ENCODE results near the gene GIGYF2. TPM values are rescaled to one million over a fixed set of nuclear protein-coding genes. Genes with fewer than 3 reads are reported as not detected.

The GIGYF2 gene
- polyA plus RNA-seq, 1 donor from 2014 or later: 52.6 TPM

DNA sequence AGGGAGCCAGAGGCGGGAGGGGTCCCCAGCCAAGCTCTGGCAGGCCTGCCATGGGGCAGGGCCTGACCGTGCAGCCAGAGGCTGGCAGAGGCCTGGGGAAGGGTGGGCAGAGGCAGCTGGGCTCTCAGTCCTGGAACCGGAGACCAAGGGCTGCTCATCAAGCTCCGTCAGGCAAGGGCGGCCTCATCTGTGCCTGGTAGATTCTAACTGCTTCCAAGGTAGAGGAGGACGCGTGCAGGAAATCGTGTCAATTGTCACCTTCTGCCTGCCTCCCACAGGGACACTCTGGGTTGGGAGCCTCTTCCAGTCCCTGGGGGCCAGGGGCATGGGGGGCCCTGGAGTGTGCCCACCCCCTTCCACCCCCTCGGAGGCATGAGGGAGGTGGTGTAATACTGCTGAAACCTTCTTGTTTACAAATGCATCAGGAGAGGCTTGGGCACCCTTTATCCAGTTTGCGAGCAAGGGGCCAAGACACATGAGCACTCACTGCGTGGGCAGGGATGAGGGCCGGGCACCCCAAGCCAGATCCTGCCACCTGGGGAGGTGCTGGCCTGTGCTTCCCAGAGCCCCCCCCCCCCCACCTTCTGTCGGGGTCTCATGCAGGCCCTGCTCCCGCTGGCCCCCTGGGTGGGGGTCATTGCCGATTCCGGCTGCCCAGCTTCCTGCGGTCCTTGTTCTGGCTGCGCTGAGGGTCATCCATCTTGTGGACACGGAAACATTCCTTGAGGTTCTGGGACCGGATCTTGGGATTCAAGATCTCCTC, 181.9 kb downstream of the GIGYF2 start:
- Histone ChIP-seq H3K4me2 (ENCODE audit: low read length) (no peak overlapping the region), H3K9me2 (ENCODE audit: insufficient read depth, low read length) (no peaks in the 10 kb centered on the region), H3K9ac (ENCODE audit: low read length) (no peak overlapping the region), H3K4me3 (ENCODE audit: low read length) (no peak overlapping the region), H3K27me3 (ENCODE audit: insufficient read depth, low read depth, low read length) (peaks cover 20% of the 10 kb centered on the region), H2AFZ (ENCODE audit: low read depth, low read length) (no peak overlapping the region), H3K79me2 (replicated peaks; ENCODE audit: insufficient read depth, low read length) (no peaks in the 10 kb centered on the region), H3K9me3 (ENCODE audit: low read length) (no peaks in the 10 kb centered on the region), H3K36me3 (ENCODE audit: insufficient read depth, low read length) (no peaks in the 10 kb centered on the region), H4K20me1 (ENCODE audit: insufficient read depth) (no peaks in the 10 kb centered on the region), H3F3A (ENCODE audit: insufficient read depth, low read length, poor library complexity, severe bottlenecking) (no peaks in the 10 kb centered on the region), H3K27ac (ENCODE audit: low read length) (no peak overlapping the region)
- TF ChIP-seq, protein P1, sequence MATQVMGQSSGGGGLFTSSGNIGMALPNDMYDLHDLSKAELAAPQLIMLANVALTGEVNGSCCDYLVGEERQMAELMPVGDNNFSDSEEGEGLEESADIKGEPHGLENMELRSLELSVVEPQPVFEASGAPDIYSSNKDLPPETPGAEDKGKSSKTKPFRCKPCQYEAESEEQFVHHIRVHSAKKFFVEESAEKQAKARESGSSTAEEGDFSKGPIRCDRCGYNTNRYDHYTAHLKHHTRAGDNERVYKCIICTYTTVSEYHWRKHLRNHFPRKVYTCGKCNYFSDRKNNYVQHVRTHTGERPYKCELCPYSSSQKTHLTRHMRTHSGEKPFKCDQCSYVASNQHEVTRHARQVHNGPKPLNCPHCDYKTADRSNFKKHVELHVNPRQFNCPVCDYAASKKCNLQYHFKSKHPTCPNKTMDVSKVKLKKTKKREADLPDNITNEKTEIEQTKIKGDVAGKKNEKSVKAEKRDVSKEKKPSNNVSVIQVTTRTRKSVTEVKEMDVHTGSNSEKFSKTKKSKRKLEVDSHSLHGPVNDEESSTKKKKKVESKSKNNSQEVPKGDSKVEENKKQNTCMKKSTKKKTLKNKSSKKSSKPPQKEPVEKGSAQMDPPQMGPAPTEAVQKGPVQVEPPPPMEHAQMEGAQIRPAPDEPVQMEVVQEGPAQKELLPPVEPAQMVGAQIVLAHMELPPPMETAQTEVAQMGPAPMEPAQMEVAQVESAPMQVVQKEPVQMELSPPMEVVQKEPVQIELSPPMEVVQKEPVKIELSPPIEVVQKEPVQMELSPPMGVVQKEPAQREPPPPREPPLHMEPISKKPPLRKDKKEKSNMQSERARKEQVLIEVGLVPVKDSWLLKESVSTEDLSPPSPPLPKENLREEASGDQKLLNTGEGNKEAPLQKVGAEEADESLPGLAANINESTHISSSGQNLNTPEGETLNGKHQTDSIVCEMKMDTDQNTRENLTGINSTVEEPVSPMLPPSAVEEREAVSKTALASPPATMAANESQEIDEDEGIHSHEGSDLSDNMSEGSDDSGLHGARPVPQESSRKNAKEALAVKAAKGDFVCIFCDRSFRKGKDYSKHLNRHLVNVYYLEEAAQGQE (IDR thresholded peaks at IDR 0.05; ENCODE audit: borderline replicate concordance): no peak
- TF ChIP-seq SMC3 (conservative IDR thresholded peaks at IDR 0.05; ENCODE audit: poor library complexity): no peak
- TF ChIP-seq POLR2AphosphoS5 (IDR thresholded peaks at IDR 0.05): no peak
- TF ChIP-seq MXI1 (conservative IDR thresholded peaks at IDR 0.05; ENCODE audit: poor library complexity, severe bottlenecking): no peak

DNA sequence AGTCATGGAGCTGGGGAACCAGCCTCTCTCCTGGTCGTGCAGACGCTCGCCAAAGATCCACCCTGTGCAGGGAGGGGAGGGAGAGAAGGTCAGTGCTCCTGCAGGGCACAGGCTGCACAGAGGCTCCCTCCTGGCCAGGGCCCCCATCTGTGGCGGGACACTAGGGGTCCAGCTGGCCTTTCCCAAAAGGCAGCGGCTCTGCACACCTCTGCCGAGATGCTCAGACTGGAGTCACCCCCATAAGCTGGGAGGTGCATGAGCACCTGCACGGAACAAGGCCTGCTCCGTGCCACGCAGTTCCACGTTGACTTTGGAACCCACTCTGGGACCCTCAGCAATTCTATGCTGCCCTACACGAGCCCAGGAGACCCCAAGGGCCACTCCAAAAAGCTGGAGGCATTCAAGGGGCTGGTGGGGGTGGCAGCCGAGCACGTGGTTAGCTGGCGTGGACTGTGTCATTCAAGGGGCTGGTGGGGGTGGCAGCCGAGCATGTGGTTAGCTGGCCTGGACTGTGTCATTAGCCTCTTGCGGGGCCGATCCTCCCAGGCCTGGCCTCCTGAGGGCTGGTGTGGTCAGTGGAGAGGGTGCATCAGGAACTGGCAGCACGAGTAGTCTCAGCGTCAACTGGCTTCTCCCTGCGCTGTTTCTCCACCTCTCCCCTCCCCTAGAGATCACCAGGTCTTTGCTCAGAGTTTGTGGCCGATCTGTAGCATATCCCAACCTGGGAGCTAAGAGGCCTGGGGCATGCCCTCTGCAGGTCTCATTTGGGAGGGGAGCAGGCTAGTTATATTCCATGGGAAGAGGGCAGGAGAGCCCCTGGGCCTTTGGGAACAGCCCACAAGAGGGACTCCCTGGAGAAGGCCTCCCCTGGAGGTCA, 182.7 kb downstream of the GIGYF2 start:
- Histone ChIP-seq H3F3A (ENCODE audit: insufficient read depth, low read length, poor library complexity, severe bottlenecking) (no peaks in the 10 kb centered on the region), H4K20me1 (ENCODE audit: insufficient read depth) (no peaks in the 10 kb centered on the region), H3K27me3 (ENCODE audit: insufficient read depth, low read depth, low read length) (peaks cover 17% of the 10 kb centered on the region), H3K4me3 (ENCODE audit: low read length) (no peak overlapping the region), H3K79me2 (replicated peaks; ENCODE audit: insufficient read depth, low read length) (no peaks in the 10 kb centered on the region), H3K9me3 (ENCODE audit: low read length) (no peaks in the 10 kb centered on the region), H3K9ac (ENCODE audit: low read length) (no peak overlapping the region), H3K36me3 (ENCODE audit: insufficient read depth, low read length) (no peaks in the 10 kb centered on the region), H3K27ac (ENCODE audit: low read length) (no peak overlapping the region), H3K9me2 (ENCODE audit: insufficient read depth, low read length) (no peaks in the 10 kb centered on the region), H2AFZ (ENCODE audit: low read depth, low read length) (no peak overlapping the region), H3K4me2 (ENCODE audit: low read length) (no peak overlapping the region)
- TF ChIP-seq POLR2AphosphoS5 (IDR thresholded peaks at IDR 0.05): no peak
- no peak for TF ChIP-seq EZH2 (IDR thresholded peaks at IDR 0.05; ENCODE audit: borderline replicate concordance, insufficient read depth, low read length, poor library complexity, severe bottlenecking)
- no peak for TF ChIP-seq TAF1 (IDR thresholded peaks at IDR 0.05; ENCODE audit: low read depth)
- TF ChIP-seq, protein P1 (IDR thresholded peaks at IDR 0.05; ENCODE audit: borderline replicate concordance): no peak
- TF ChIP-seq RAD21 (conservative IDR thresholded peaks at IDR 0.05): no peak
- TF ChIP-seq MXI1 (conservative IDR thresholded peaks at IDR 0.05; ENCODE audit: poor library complexity, severe bottlenecking): no peak
- TF ChIP-seq, protein P2, sequence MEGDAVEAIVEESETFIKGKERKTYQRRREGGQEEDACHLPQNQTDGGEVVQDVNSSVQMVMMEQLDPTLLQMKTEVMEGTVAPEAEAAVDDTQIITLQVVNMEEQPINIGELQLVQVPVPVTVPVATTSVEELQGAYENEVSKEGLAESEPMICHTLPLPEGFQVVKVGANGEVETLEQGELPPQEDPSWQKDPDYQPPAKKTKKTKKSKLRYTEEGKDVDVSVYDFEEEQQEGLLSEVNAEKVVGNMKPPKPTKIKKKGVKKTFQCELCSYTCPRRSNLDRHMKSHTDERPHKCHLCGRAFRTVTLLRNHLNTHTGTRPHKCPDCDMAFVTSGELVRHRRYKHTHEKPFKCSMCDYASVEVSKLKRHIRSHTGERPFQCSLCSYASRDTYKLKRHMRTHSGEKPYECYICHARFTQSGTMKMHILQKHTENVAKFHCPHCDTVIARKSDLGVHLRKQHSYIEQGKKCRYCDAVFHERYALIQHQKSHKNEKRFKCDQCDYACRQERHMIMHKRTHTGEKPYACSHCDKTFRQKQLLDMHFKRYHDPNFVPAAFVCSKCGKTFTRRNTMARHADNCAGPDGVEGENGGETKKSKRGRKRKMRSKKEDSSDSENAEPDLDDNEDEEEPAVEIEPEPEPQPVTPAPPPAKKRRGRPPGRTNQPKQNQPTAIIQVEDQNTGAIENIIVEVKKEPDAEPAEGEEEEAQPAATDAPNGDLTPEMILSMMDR (IDR thresholded peaks at IDR 0.05; ENCODE audit: poor library complexity, severe bottlenecking): no peak
- no peak for TF ChIP-seq EP300 (conservative IDR thresholded peaks at IDR 0.05; ENCODE audit: poor library complexity, severe bottlenecking)
- TF ChIP-seq SMC3 (conservative IDR thresholded peaks at IDR 0.05; ENCODE audit: poor library complexity): no peak

Measured in neural cell (in vitro differentiated cells).